ENCODE data around the gene RPRD2. TPM values are rescaled to one million over a fixed set of nuclear protein-coding genes. Genes with fewer than 3 reads are reported as not detected.
A peak's percentile ranks its signal among the peaks of the same experiment; 100 is the strongest.
"Not testable (repeated sequence)": the region's sequence is repeated elsewhere in the genome, so short reads cannot be mapped to it uniquely, and the experiment has no call there.

Gene RPRD2
- polyA plus RNA-seq, 1 donor = 58.3 TPM

GRCh38 chr1:150387200-150387599, 23.3 kb downstream of the RPRD2 start:
- DNase-seq = no peak

- no peak for DNase-seq
Measured at GRCh38 chr1:150388241-150388640, 24.3 kb downstream of the RPRD2 start.

- DNase-seq = no peak
Measured at GRCh38 chr1:150389650-150390049, 25.7 kb downstream of the RPRD2 start.

GRCh38 chr1:150392627-150393026, 28.7 kb downstream of the RPRD2 start:
- DNase-seq = no peak

- not testable (repeated sequence) for DNase-seq
Measured at GRCh38 chr1:150395115-150395514, 31.2 kb downstream of the RPRD2 start.

- no peak for DNase-seq
Measured at GRCh38 chr1:150397392-150398032, 33.6 kb downstream of the RPRD2 start.

- DNase-seq = no peak
Measured at GRCh38 chr1:150404465-150404864, 40.5 kb downstream of the RPRD2 start.

- no peak for DNase-seq
Measured at GRCh38 chr1:150405660-150406059, 41.7 kb downstream of the RPRD2 start.

GRCh38 chr1:150406483-150406882, 42.5 kb downstream of the RPRD2 start:
- no peak for DNase-seq

GRCh38 chr1:150407330-150407729, 43.4 kb downstream of the RPRD2 start:
- no peak for DNase-seq

GRCh38 chr1:150408800-150409199, 44.9 kb downstream of the RPRD2 start:
- DNase-seq = no peak

- DNase-seq = no peak
Measured at GRCh38 chr1:150409504-150410362, 45.8 kb downstream of the RPRD2 start.

GRCh38 chr1:150410582-150411101, 46.7 kb downstream of the RPRD2 start:
- no peak for DNase-seq

- DNase-seq = no peak
Measured at GRCh38 chr1:150414592-150414991, 50.6 kb downstream of the RPRD2 start.

GRCh38 chr1:150415800-150416199, 51.9 kb downstream of the RPRD2 start:
- DNase-seq = no peak

- no peak for DNase-seq
Measured at GRCh38 chr1:150420560-150421265, 56.8 kb downstream of the RPRD2 start.

- DNase-seq = no peak
Measured at GRCh38 chr1:150422541-150422940, 58.6 kb downstream of the RPRD2 start.

- DNase-seq = no peak
Measured at GRCh38 chr1:150429805-150430204, 65.9 kb downstream of the RPRD2 start.

- no peak for DNase-seq
Measured at GRCh38 chr1:150441121-150441520, 77.2 kb downstream of the RPRD2 start.

- DNase-seq = no peak
Measured at GRCh38 chr1:150444232-150444631, 80.3 kb downstream of the RPRD2 start.

- DNase-seq = no peak
Measured at GRCh38 chr1:150456146-150456647, 92.2 kb downstream of the RPRD2 start.

GRCh38 chr1:150464422-150464826, 100.5 kb downstream of the RPRD2 start:
- DNase-seq = peak; percentile 43

Measured in left kidney (tissue), 2 donors.